Nephron progenitor cell (in vitro differentiated cells): Measurements from ENCODE around the gene HCRTR1.

Experiments
- DNase-seq: peaks from one replicate; pipeline ENCODE4 v3.0.0; 2021
- H3K27ac Mint-ChIP-seq: 2 replicates; pipeline ENCODE4 v1.8.0; 2021; ENCODE audit warnings: mild to moderate bottlenecking, moderate library complexity, mixed read lengths
- H3K27me3 Mint-ChIP-seq: 2 replicates; pipeline ENCODE4 v1.8.0; 2021; ENCODE audit warnings: mild to moderate bottlenecking, low read depth, mixed read lengths; ENCODE audit not compliant: poor library complexity
- H3K36me3 Mint-ChIP-seq: 2 replicates; pipeline ENCODE4 v1.8.0; 2021; ENCODE audit warnings: low read depth, mixed read lengths
- H3K4me1 Mint-ChIP-seq: 2 replicates; pipeline ENCODE4 v1.8.0; 2021; ENCODE audit warnings: mixed read lengths
- H3K4me3 Mint-ChIP-seq: 2 replicates; pipeline ENCODE4 v1.8.0; 2021; ENCODE audit warnings: mild to moderate bottlenecking, moderate library complexity, mixed read lengths
- H3K9me3 Mint-ChIP-seq: 2 replicates; pipeline ENCODE4 v1.8.0; 2021; ENCODE audit warnings: mild to moderate bottlenecking, moderate library complexity, mixed read lengths
- TF ChIP-seq, protein P1 (sequence below): fragments of 200-600 bp; sonication (generic); IDR thresholded peaks from 2 replicates; pipeline ENCODE4 v1.5.0; 2021; ENCODE audit warnings: antibody characterized with exemption

Gene HCRTR1

DNA sequence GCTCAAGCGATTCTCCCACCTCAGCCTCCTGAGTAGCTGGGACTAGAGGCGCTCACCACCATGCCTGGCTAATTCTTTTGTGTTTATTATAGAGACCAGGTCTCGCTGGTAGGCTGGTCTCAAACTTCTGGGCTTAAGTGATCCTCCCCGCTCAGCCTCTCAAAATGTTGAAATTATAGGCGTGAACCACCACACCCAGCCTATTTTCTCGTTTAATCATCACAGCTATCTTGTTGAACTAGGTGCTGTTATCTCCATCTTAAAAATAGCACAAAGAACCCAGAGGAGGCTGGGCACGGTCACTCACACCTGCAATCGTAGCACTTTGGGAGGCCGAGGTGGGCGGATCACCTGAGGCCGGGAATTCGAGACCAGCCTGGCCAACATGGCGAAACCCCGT is 58.3 kb downstream of the HCRTR1 start:
- Mint-ChIP-seq H3K4me1 (peaks cover 11% of the 10 kb centered on the region), H3K27ac (no peak overlapping the region), H3K9me3 (no peaks in the 10 kb centered on the region), H3K27me3 (peaks cover 10% of the 10 kb centered on the region), H3K4me3 (no peak overlapping the region), H3K36me3 (no peaks in the 10 kb centered on the region)
- DNase-seq: no peak
- TF ChIP-seq, protein P1, sequence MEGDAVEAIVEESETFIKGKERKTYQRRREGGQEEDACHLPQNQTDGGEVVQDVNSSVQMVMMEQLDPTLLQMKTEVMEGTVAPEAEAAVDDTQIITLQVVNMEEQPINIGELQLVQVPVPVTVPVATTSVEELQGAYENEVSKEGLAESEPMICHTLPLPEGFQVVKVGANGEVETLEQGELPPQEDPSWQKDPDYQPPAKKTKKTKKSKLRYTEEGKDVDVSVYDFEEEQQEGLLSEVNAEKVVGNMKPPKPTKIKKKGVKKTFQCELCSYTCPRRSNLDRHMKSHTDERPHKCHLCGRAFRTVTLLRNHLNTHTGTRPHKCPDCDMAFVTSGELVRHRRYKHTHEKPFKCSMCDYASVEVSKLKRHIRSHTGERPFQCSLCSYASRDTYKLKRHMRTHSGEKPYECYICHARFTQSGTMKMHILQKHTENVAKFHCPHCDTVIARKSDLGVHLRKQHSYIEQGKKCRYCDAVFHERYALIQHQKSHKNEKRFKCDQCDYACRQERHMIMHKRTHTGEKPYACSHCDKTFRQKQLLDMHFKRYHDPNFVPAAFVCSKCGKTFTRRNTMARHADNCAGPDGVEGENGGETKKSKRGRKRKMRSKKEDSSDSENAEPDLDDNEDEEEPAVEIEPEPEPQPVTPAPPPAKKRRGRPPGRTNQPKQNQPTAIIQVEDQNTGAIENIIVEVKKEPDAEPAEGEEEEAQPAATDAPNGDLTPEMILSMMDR: no peak
